Measurements from ENCODE around the gene BRIP1. TPM values are rescaled to one million over a fixed set of nuclear protein-coding genes. Genes with fewer than 3 reads are reported as not detected.

Gene BRIP1
- total RNA-seq, 1 experiment from 2014 or later = 30.2 TPM

GRCh38 chr17:61797283-61797682 lies 66.0 kb downstream of the BRIP1 start:
- no peak overlapping the region for H3K4me3 ChIP-seq (ENCODE audit: low read depth, low read length, poor library complexity, severe bottlenecking)
- peaks cover 39% of the 10 kb centered on the region for H3K36me3 ChIP-seq (ENCODE audit: insufficient read depth, low read length, poor library complexity, severe bottlenecking)
- no peak for DNase-seq (ENCODE audit: low spot score)
- TF ChIP-seq EZH2 (IDR thresholded peaks at IDR 0.05; ENCODE audit: borderline replicate concordance, low read depth, low read length, poor library complexity, severe bottlenecking) (no peak), CTCF (conservative IDR thresholded peaks at IDR 0.05; ENCODE audit: low read depth, low read length) (no peak)
- CTCF ChIA-PET = no interaction called here
- H3K27me3 ChIP-seq (replicated peaks; ENCODE audit: insufficient read depth, low read depth, low read length, poor library complexity) = no peaks in the 10 kb centered on the region
- intact Hi-C loops (cut with micrococcal nuclease; ENCODE audit: unreplicated experiment) = no loop called here
- no TSS peak for BruUV-seq (replicated peaks)
- no peaks in the 10 kb centered on the region for H3K4me1 ChIP-seq (ENCODE audit: insufficient read depth, low read length, poor library complexity, severe bottlenecking)
- no peaks in the 10 kb centered on the region for H3K9me3 ChIP-seq (ENCODE audit: low read depth, low read length, poor library complexity, severe bottlenecking)
- H3K27ac ChIP-seq (ENCODE audit: low read depth, low read length, poor library complexity, severe bottlenecking) = no peak overlapping the region
- POLR2A ChIA-PET (ENCODE audit: low non-redundant PET) = no interaction called here

GRCh38 chr17:61795546-61795945 lies 67.8 kb downstream of the BRIP1 start:
- CTCF ChIA-PET = no interaction called here
- H3K27me3 ChIP-seq (replicated peaks; ENCODE audit: insufficient read depth, low read depth, low read length, poor library complexity) = no peaks in the 10 kb centered on the region

GRCh38 chr17:61794792-61795191 lies 68.5 kb downstream of the BRIP1 start:
- H3K27me3 ChIP-seq (replicated peaks; ENCODE audit: insufficient read depth, low read depth, low read length, poor library complexity) = no peaks in the 10 kb centered on the region
- no peaks in the 10 kb centered on the region for H3K4me1 ChIP-seq (ENCODE audit: insufficient read depth, low read length, poor library complexity, severe bottlenecking)
- POLR2A ChIA-PET (ENCODE audit: low non-redundant PET) = no interaction called here
- peaks cover 45% of the 10 kb centered on the region for H3K36me3 ChIP-seq (ENCODE audit: insufficient read depth, low read length, poor library complexity, severe bottlenecking)
- H3K27ac ChIP-seq (ENCODE audit: low read depth, low read length, poor library complexity, severe bottlenecking) = no peak overlapping the region
- CTCF ChIA-PET = no interaction called here
- no peak for DNase-seq (ENCODE audit: low spot score)
- no peak overlapping the region for H3K4me3 ChIP-seq (ENCODE audit: low read depth, low read length, poor library complexity, severe bottlenecking)
- intact Hi-C loops (cut with micrococcal nuclease; ENCODE audit: unreplicated experiment) = no loop called here
- TF ChIP-seq CTCF (conservative IDR thresholded peaks at IDR 0.05; ENCODE audit: low read depth, low read length) = no peak
- no peak for TF ChIP-seq EZH2 (IDR thresholded peaks at IDR 0.05; ENCODE audit: borderline replicate concordance, low read depth, low read length, poor library complexity, severe bottlenecking)
- BruUV-seq (replicated peaks) = no TSS peak
- no peaks in the 10 kb centered on the region for H3K9me3 ChIP-seq (ENCODE audit: low read depth, low read length, poor library complexity, severe bottlenecking)

More at GRCh38 chr17:61795546-61795945, 67.8 kb downstream of the BRIP1 start:
- POLR2A ChIA-PET (ENCODE audit: low non-redundant PET) = no interaction called here
- no peaks in the 10 kb centered on the region for H3K9me3 ChIP-seq (ENCODE audit: low read depth, low read length, poor library complexity, severe bottlenecking)
- H3K27ac ChIP-seq (ENCODE audit: low read depth, low read length, poor library complexity, severe bottlenecking) = no peak overlapping the region
- BruUV-seq (replicated peaks) = no TSS peak
- DNase-seq (ENCODE audit: low spot score) = no peak
- H3K4me1 ChIP-seq (ENCODE audit: insufficient read depth, low read length, poor library complexity, severe bottlenecking) = no peaks in the 10 kb centered on the region
- no peak overlapping the region for H3K4me3 ChIP-seq (ENCODE audit: low read depth, low read length, poor library complexity, severe bottlenecking)
- intact Hi-C loops (cut with micrococcal nuclease; ENCODE audit: unreplicated experiment) = no loop called here
- TF ChIP-seq CTCF (conservative IDR thresholded peaks at IDR 0.05; ENCODE audit: low read depth, low read length) (no peak), EZH2 (IDR thresholded peaks at IDR 0.05; ENCODE audit: borderline replicate concordance, low read depth, low read length, poor library complexity, severe bottlenecking) (no peak)
- peaks cover 43% of the 10 kb centered on the region for H3K36me3 ChIP-seq (ENCODE audit: insufficient read depth, low read length, poor library complexity, severe bottlenecking)

All from A673 (cell line).